OCI-LY7 (cell line): Measurements from ENCODE around the gene NCOA5.

Experiments used
- EZH2phosphoT487 ChIP-seq: fragments of 200-600 bp; sonication (generic); IDR thresholded peaks from 2 replicates; pipeline ENCODE4 v1.6.1; 2018; ENCODE audit warnings: low read depth, borderline replicate concordance, mild to moderate bottlenecking, mixed run types, antibody characterized with exemption, low read length, moderate library complexity, mixed read lengths
- TF ChIP-seq, protein P1 (sequence below): fragments of 200-600 bp; sonication (generic); conservative IDR thresholded peaks from 2 replicates; pipeline ENCODE4 v1.5.1; 2014; ENCODE audit warnings: mild to moderate bottlenecking, antibody characterized with exemption, low read length, moderate library complexity, mixed read lengths

DNA sequence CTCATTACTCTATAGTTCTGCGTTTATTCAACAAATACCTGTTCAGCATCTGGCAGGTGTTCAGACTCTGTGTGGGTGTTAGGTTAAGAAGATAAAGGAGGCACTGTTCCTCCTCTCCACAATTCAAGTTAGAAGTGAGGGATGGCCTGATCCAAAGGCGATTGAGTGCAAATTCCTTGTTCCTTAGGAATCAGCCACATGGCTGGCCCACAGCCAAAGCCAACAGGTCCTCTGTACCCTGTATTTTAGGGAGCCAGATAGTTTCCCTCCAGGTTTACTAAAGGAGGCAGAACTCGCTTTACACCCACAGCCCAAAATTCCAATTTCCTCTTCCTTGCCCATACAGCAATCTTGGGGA lies 23.3 kb upstream of the NCOA5 start:
- TF ChIP-seq, protein P1, sequence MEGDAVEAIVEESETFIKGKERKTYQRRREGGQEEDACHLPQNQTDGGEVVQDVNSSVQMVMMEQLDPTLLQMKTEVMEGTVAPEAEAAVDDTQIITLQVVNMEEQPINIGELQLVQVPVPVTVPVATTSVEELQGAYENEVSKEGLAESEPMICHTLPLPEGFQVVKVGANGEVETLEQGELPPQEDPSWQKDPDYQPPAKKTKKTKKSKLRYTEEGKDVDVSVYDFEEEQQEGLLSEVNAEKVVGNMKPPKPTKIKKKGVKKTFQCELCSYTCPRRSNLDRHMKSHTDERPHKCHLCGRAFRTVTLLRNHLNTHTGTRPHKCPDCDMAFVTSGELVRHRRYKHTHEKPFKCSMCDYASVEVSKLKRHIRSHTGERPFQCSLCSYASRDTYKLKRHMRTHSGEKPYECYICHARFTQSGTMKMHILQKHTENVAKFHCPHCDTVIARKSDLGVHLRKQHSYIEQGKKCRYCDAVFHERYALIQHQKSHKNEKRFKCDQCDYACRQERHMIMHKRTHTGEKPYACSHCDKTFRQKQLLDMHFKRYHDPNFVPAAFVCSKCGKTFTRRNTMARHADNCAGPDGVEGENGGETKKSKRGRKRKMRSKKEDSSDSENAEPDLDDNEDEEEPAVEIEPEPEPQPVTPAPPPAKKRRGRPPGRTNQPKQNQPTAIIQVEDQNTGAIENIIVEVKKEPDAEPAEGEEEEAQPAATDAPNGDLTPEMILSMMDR = no peak
- TF ChIP-seq EZH2phosphoT487 = no peak
